ENCODE data around the gene VASN.

GRCh38 chr16:4383591-4384444 lies 12.2 kb downstream of the VASN start:
- TF ChIP-seq ESRRA (IDR thresholded peaks at IDR 0.05; ENCODE audit: borderline replicate concordance, low read depth) (no peak), CTCF (IDR thresholded peaks at IDR 0.05 in 2 of 3, conservative IDR thresholded peaks at IDR 0.05 in 1 of 3; ENCODE audit: insufficient read depth in 2 of 3, low read depth in 1 of 3, low read length in 3 of 3) (no peak), FOXK1 (CRISPR knock-in tag; IDR thresholded peaks at IDR 0.05; ENCODE audit: borderline replicate concordance) (no peak), ZNF778 (CRISPR knock-in tag; IDR thresholded peaks at IDR 0.05) (no peak), IRF1 (CRISPR knock-in tag; IDR thresholded peaks at IDR 0.05; ENCODE audit: borderline replicate concordance) (no peak), EGR1 (conservative IDR thresholded peaks at IDR 0.05) (no peak), POLR2A (conservative IDR thresholded peaks at IDR 0.05) (peak; percentile 19; the same call in 1 of the 2 replicates), ETV6 (IDR thresholded peaks at IDR 0.05; ENCODE audit: borderline replicate concordance in 1 of 2, low read depth in 2 of 2, low read length in 1 of 2) (no peak), ETV6 (CRISPR knock-in tag; IDR thresholded peaks at IDR 0.05; ENCODE audit: borderline replicate concordance) (no peak), SNAPC5 (CRISPR knock-in tag; IDR thresholded peaks at IDR 0.05) (no peak), TEAD2 (tag; IDR thresholded peaks at IDR 0.05) (no peak), PKNOX1 (IDR thresholded peaks at IDR 0.05) (no peak), POLR3A (IDR thresholded peaks at IDR 0.05; ENCODE audit: borderline replicate concordance, extremely low read depth, insufficient read depth, insufficient read length) (no peak), REST (IDR thresholded peaks at IDR 0.05; ENCODE audit: borderline replicate concordance) (no peak), REST (CRISPR knock-in tag; IDR thresholded peaks at IDR 0.05; ENCODE audit: low read depth) (no peak)

All from K562 (cell line).